Hepatocyte (in vitro differentiated cells): ENCODE measurements around the gene PNPLA7. TPM values are rescaled to one million over a fixed set of nuclear protein-coding genes. Genes with fewer than 3 reads are reported as not detected.

ENCODE experiments used
- DNase-seq: peaks from one replicate; pipeline ENCODE4 v3.0.0-alpha.2; 2016; ENCODE audit warnings: low spot score
- H2AFZ ChIP-seq: fragments of 200-600 bp; sonication (generic); 2 replicates; pipeline ENCODE4 v1.6.0; 2016; ENCODE audit warnings: antibody characterized with exemption, mild to moderate bottlenecking
- H3K27ac ChIP-seq: fragments of 200-600 bp; sonication (generic); 2 replicates; pipeline ENCODE4 v1.5.1; 2016; ENCODE audit warnings: mild to moderate bottlenecking
- H3K27me3 ChIP-seq: fragments of 200-600 bp; sonication (generic); 2 replicates; pipeline ENCODE4 v1.6.1; 2016
- H3K36me3 ChIP-seq: fragments of 200-600 bp; sonication (generic); replicated peaks from 2 replicates; pipeline ENCODE4 v1.5.1; 2016; ENCODE audit warnings: low read depth; ENCODE audit not compliant: insufficient read depth
- H3K4me1 ChIP-seq: fragments of 200-600 bp; sonication (generic); 2 replicates; pipeline ENCODE4 v1.5.1; 2016; ENCODE audit warnings: mild to moderate bottlenecking, moderate library complexity; ENCODE audit not compliant: insufficient read depth
- H3K4me2 ChIP-seq: fragments of 200-600 bp; sonication (generic); 2 replicates; pipeline ENCODE4 v1.6.0; 2016
- H3K4me3 ChIP-seq: fragments of 200-600 bp; sonication (generic); 2 replicates; pipeline ENCODE4 v1.5.1; 2016; ENCODE audit warnings: mild to moderate bottlenecking
- H3K79me2 ChIP-seq: fragments of 200-600 bp; sonication (generic); 2 replicates; pipeline ENCODE4 v1.6.0; 2017; ENCODE audit warnings: mild to moderate bottlenecking
- H3K9me2 ChIP-seq: fragments of 200-600 bp; sonication (generic); replicated peaks from 2 replicates; pipeline ENCODE4 v1.6.0; 2017; ENCODE audit warnings: mild to moderate bottlenecking; ENCODE audit not compliant: insufficient read depth
- H3K9me3 ChIP-seq: fragments of 200-600 bp; sonication (generic); 2 replicates; pipeline ENCODE4 v1.5.1; 2016; ENCODE audit warnings: low read depth, mild to moderate bottlenecking
- H4K20me1 ChIP-seq: fragments of 200-600 bp; sonication (generic); 2 replicates; pipeline ENCODE4 v1.6.0; 2016; ENCODE audit warnings: mild to moderate bottlenecking; ENCODE audit not compliant: insufficient read depth, poor library complexity, severe bottlenecking
- CTCF ChIP-seq: fragments of 200-600 bp; sonication (generic); IDR thresholded peaks from 2 replicates; pipeline ENCODE4 v1.5.1; 2016; ENCODE audit warnings: antibody characterized with exemption, mild to moderate bottlenecking; ENCODE audit not compliant: poor library complexity
- EZH2 ChIP-seq: fragments of 200-600 bp; sonication (generic); IDR thresholded peaks from 2 replicates; pipeline ENCODE4 v1.6.1; 2016; ENCODE audit warnings: antibody characterized with exemption, mild to moderate bottlenecking, borderline replicate concordance
- EZH2phosphoT487 ChIP-seq: fragments of 200-600 bp; sonication (generic); IDR thresholded peaks from one replicate; pipeline ENCODE4 v1.6.1; 2018; ENCODE audit warnings: antibody characterized with exemption, mild to moderate bottlenecking, low read depth, moderate library complexity; ENCODE audit not compliant: unreplicated experiment, severe bottlenecking
- WGBS: methylation state at CpG from one replicate; pipeline ENCODE4 v1.1.6; 2016; ENCODE audit warnings: low lambda C conversion rate; ENCODE audit errors: missing lambda C conversion rate; 5-methylcytosine and 5-hydroxymethylcytosine counted together
- polyA plus RNA-seq: library from polyadenylated mRNA; unstranded; fragments of >200 nt; fragmentation: Nextera tagmentation; extraction: Ambion mirVana; gene quantifications from 2 replicates; pipeline ENCODE4 v1.2.1, GENCODE V29; 2016
- total RNA-seq: library from RNA; depleted of rRNA; stranded (reverse); fragments of >200 nt; gene quantifications from 2 replicates; pipeline ENCODE4 v1.2.3, GENCODE V29; 2014

Gene PNPLA7
- total and polyA plus RNA-seq, 2 experiments from 2014 or later = 0.62 to 0.77 TPM

- Histone ChIP-seq H3K27ac (no peak overlapping the region), H3K9me2 (no peaks in the 10 kb centered on the region), H3K4me3 (no peak overlapping the region), H2AFZ (no peak overlapping the region), H3K4me1 (no peaks in the 10 kb centered on the region), H4K20me1 (no peaks in the 10 kb centered on the region), H3K9me3 (no peaks in the 10 kb centered on the region), H3K27me3 (no peaks in the 10 kb centered on the region), H3K79me2 (no peaks in the 10 kb centered on the region), H3K36me3 (no peaks in the 10 kb centered on the region), H3K4me2 (no peak overlapping the region)
- no peak for TF ChIP-seq EZH2
- no peak for TF ChIP-seq CTCF
- TF ChIP-seq EZH2phosphoT487 = no peak
- WGBS = 94% methylated on average over 34 of the region's 36 CpGs
- no peak for DNase-seq
Measured at GRCh38 chr9:137499858-137500661, 50.1 kb downstream of the PNPLA7 start.

GRCh38 chr9:137499416-137499815 lies 50.8 kb downstream of the PNPLA7 start:
- TF ChIP-seq EZH2 (no peak), CTCF (no peak), EZH2phosphoT487 (no peak)
- Histone ChIP-seq H3K27ac (no peak overlapping the region), H3K4me2 (no peak overlapping the region), H3K36me3 (no peaks in the 10 kb centered on the region), H3K9me2 (no peaks in the 10 kb centered on the region), H4K20me1 (no peaks in the 10 kb centered on the region), H3K79me2 (no peaks in the 10 kb centered on the region), H3K9me3 (no peaks in the 10 kb centered on the region), H2AFZ (no peak overlapping the region), H3K4me1 (no peaks in the 10 kb centered on the region), H3K27me3 (no peaks in the 10 kb centered on the region), H3K4me3 (no peak overlapping the region)
- 91% methylated on average over 16 of the region's 16 CpGs for WGBS
- no peak for DNase-seq

- Histone ChIP-seq H3K79me2 (no peaks in the 10 kb centered on the region), H2AFZ (no peak overlapping the region), H3K4me3 (no peak overlapping the region), H3K4me1 (no peaks in the 10 kb centered on the region), H3K9me2 (no peaks in the 10 kb centered on the region), H4K20me1 (no peaks in the 10 kb centered on the region), H3K9me3 (no peaks in the 10 kb centered on the region), H3K36me3 (no peaks in the 10 kb centered on the region), H3K4me2 (no peak overlapping the region), H3K27me3 (no peaks in the 10 kb centered on the region), H3K27ac (no peak overlapping the region)
- no peak for DNase-seq
- TF ChIP-seq EZH2 (no peak), CTCF (no peak), EZH2phosphoT487 (no peak)
- WGBS = 90% methylated on average over 16 of the region's 16 CpGs
Measured at GRCh38 chr9:137498720-137499150, 51.5 kb downstream of the PNPLA7 start.
